ENCODE data around the gene COA1.
"Not testable (repeated sequence)": the region's sequence is repeated elsewhere in the genome, so short reads cannot be mapped to it uniquely, and the experiment has no call there.

GRCh38 chr7:43673243-43673976 is 55.9 kb downstream of the COA1 start:
- TF ChIP-seq CTCF (IDR thresholded peaks at IDR 0.05; ENCODE audit: low read depth, low read length, poor library complexity, severe bottlenecking); EZH2phosphoT487 (IDR thresholded peaks at IDR 0.05; ENCODE audit: borderline replicate concordance, low read length): not testable (repeated sequence)
